GM18861 (cell line): ENCODE measurements around the gene SH3RF1.

Experiments used
- ATAC-seq: cut with Tn5 transposase; IDR thresholded peaks from one replicate; pipeline ENCODE4 v1.9.1; 2021; ENCODE audit not compliant: unreplicated experiment

The SH3RF1 gene

GRCh38 chr4:169080981-169081380 is 189.8 kb downstream of the SH3RF1 start:
- peak; percentile 14 for ATAC-seq

- ATAC-seq, result peak; percentile 87
Observed at GRCh38 chr4:169079942-169080827, 190.6 kb downstream of the SH3RF1 start.

- no peak for ATAC-seq
Observed at GRCh38 chr4:169074117-169074516, 196.6 kb downstream of the SH3RF1 start.

GRCh38 chr4:169071747-169072146 is 199.0 kb downstream of the SH3RF1 start:
- ATAC-seq, result no peak

- no peak for ATAC-seq
Observed at GRCh38 chr4:169070895-169071218, 199.9 kb downstream of the SH3RF1 start.

GRCh38 chr4:169070071-169070894 is 200.5 kb downstream of the SH3RF1 start:
- peak; percentile 54 for ATAC-seq

GRCh38 chr4:169068423-169068822 is 202.3 kb downstream of the SH3RF1 start:
- peak; percentile 55 for ATAC-seq

- no peak for ATAC-seq
Observed at GRCh38 chr4:169066934-169067333, 203.8 kb downstream of the SH3RF1 start.

GRCh38 chr4:169064296-169064695 is 206.5 kb downstream of the SH3RF1 start:
- no peak for ATAC-seq

- ATAC-seq, result no peak
Observed at GRCh38 chr4:169063441-169063840, 207.3 kb downstream of the SH3RF1 start.

- no peak for ATAC-seq
Observed at GRCh38 chr4:169062897-169063244, 207.9 kb downstream of the SH3RF1 start.

- ATAC-seq, result no peak
Observed at GRCh38 chr4:169061386-169061785, 209.4 kb downstream of the SH3RF1 start.

- ATAC-seq, result no peak
Observed at GRCh38 chr4:169060391-169061091, 210.2 kb downstream of the SH3RF1 start.

- ATAC-seq, result no peak
Observed at GRCh38 chr4:169059306-169060211, 211.2 kb downstream of the SH3RF1 start.

GRCh38 chr4:169058312-169058711 is 212.4 kb downstream of the SH3RF1 start:
- ATAC-seq, result no peak

GRCh38 chr4:169054879-169055278 is 215.9 kb downstream of the SH3RF1 start:
- ATAC-seq, result peak; percentile 77

- no peak for ATAC-seq
Observed at GRCh38 chr4:169052594-169052945, 218.2 kb downstream of the SH3RF1 start.

GRCh38 chr4:169051761-169052593 is 218.8 kb downstream of the SH3RF1 start:
- no peak for ATAC-seq

- ATAC-seq, result no peak
Observed at GRCh38 chr4:169050881-169051760, 219.6 kb downstream of the SH3RF1 start.
